Lower leg skin (tissue), 3 donors: ENCODE results near the gene HAS3.

Source experiments
- POLR2A ChIP-seq, 2 donors: fragments of 450-650 bp; IDR thresholded peaks; one replicate each; pipeline ENCODE4 v1.6.1; 2016 to 2017; ENCODE audit warnings: antibody characterized with exemption in 2 of 2, mild to moderate bottlenecking in 1 of 2, moderate library complexity in 1 of 2
- TF ChIP-seq, protein P1 (sequence below), 3 donors: fragments of 450-650 bp; IDR thresholded peaks; one replicate each; pipeline ENCODE4 v1.5.1; 2016; ENCODE audit warnings: antibody characterized with exemption in 3 of 3, mild to moderate bottlenecking in 3 of 3, moderate library complexity in 2 of 3

DNA sequence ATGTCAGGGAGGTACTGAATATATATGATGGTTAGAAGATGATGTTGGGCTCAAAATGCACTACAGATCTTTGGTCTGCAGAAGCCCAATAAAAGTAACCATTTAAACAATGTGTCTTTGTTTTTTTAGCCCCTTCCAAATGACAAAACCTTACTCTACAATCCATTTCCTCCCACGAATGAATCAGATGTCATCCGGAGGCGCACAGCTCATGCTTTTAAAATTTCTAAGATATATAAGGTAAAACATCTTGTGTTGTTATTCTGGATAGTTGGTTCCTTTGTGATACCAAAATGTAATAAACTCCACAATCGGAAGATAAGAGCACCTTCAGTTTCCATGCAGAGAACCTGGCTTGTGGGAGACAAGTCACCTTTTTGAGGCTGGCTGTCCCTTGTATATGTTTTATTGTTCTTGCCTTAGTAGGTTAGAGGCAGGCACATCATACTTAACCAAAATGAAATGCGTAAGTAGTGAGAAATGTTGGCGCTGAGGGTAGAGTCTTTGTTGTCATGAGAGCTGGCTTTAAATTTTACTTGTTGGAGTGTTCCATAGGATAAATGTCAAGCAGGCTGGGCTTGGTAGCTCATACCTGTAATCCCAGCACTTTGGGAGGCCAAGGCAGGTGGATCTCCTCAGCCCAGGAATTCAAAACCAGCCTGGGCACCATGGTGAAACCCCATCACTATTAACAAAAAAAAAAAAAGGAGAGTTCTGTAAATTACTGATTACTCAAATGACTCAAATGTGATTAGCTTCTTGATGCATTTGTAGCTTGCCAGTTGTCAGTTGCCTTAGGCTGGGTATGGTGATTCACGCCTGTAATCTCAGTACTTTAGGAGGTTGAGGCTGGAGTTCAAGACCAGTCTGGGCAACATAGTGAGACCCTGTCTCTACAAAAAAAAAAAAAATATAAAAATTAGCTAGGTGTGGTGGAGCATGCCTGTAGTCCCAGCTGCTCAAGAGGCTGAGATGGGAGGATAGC lies 61.8 kb downstream of the HAS3 start:
- TF ChIP-seq, protein P1, sequence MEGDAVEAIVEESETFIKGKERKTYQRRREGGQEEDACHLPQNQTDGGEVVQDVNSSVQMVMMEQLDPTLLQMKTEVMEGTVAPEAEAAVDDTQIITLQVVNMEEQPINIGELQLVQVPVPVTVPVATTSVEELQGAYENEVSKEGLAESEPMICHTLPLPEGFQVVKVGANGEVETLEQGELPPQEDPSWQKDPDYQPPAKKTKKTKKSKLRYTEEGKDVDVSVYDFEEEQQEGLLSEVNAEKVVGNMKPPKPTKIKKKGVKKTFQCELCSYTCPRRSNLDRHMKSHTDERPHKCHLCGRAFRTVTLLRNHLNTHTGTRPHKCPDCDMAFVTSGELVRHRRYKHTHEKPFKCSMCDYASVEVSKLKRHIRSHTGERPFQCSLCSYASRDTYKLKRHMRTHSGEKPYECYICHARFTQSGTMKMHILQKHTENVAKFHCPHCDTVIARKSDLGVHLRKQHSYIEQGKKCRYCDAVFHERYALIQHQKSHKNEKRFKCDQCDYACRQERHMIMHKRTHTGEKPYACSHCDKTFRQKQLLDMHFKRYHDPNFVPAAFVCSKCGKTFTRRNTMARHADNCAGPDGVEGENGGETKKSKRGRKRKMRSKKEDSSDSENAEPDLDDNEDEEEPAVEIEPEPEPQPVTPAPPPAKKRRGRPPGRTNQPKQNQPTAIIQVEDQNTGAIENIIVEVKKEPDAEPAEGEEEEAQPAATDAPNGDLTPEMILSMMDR (IDR thresholded peaks at IDR 0.05) = no peak
- no peak for TF ChIP-seq POLR2A (IDR thresholded peaks at IDR 0.05)
